ENCODE results near the gene WNK1.

WNK1 gene

DNA sequence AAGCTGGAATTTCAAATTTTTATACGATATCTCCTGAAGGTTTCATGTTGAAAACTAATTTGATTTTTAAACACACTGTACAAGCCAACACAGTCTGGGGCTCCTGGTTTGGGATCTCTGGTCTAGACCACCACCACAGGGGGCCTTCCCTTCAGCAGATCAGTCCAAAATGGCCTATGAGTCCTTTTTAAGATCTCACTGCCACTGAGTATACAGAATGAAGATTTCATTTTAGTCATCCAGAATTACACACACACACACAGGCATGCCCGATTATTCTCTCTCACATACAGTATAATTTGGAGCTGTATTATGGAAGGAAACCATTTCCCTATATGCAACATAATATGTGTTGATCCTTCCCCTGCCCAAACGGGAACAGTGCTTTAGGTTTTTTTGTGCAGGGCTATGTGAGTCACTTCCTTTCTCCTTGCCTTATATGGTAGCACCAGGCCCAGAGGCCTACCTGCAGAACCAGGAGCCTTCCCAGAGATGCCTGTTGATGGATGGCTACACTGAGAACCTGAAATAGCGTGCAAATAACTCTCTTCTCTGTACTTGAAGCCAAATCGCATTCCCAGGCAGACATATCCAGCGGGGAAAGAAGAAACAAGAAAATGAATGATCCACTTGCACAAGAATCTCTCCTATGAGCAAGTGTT lies 28.1 kb upstream of the WNK1 start:
- Histone ChIP-seq H3K27me3 (ENCODE audit: control insufficient read depth, insufficient read depth, low read length) (no peaks in the 10 kb centered on the region), H3K36me3 (ENCODE audit: control insufficient read depth, insufficient read depth, low read length) (no peaks in the 10 kb centered on the region), H3K4me1 (ENCODE audit: control insufficient read depth, insufficient read depth, low read length) (peaks cover 2% of the 10 kb centered on the region; the same call in 1 of the 2 replicates), H3K9me3 (ENCODE audit: control insufficient read depth, insufficient read depth, low read length) (no peaks in the 10 kb centered on the region), H3K27ac (ENCODE audit: low read length) (no peak overlapping the region), H3K4me3 (ENCODE audit: low read length) (no peak overlapping the region)
- WGBS (ENCODE audit: insufficient coverage, insufficient read length): no CpG with 5 or more reads among the region's 6 CpGs
- no peak for DNase-seq (ENCODE audit: low read depth, low spot score)

DNA sequence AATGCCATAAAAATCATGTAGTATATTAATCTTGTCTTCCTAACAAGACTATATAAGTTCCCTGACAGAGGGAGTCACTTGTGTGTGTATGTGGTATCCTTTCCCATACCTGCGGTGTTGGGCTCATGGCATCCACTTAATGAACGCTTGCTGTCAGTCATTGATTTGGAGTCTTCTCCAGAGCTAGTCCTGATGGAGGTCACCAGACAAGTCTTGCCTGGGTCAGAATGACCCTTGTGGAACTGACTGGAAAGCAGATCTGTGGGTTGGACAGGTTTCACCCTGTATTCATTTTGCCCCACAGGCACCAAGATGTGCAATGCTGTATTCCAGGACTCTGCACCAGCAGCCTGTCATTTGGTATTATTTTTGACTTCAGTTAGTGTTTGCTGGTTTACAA lies 27.3 kb upstream of the WNK1 start:
- Histone ChIP-seq H3K9me3 (ENCODE audit: control insufficient read depth, insufficient read depth, low read length) (no peaks in the 10 kb centered on the region), H3K4me3 (ENCODE audit: low read length) (no peak overlapping the region), H3K4me1 (ENCODE audit: control insufficient read depth, insufficient read depth, low read length) (peaks cover 2% of the 10 kb centered on the region; the same call in 1 of the 2 replicates), H3K27ac (ENCODE audit: low read length) (no peak overlapping the region), H3K36me3 (ENCODE audit: control insufficient read depth, insufficient read depth, low read length) (no peaks in the 10 kb centered on the region), H3K27me3 (ENCODE audit: control insufficient read depth, insufficient read depth, low read length) (no peaks in the 10 kb centered on the region)
- no peak for DNase-seq (ENCODE audit: low read depth, low spot score)
- no CpG with 5 or more reads among the region's 2 CpGs for WGBS (ENCODE audit: insufficient coverage, insufficient read length)

DNA sequence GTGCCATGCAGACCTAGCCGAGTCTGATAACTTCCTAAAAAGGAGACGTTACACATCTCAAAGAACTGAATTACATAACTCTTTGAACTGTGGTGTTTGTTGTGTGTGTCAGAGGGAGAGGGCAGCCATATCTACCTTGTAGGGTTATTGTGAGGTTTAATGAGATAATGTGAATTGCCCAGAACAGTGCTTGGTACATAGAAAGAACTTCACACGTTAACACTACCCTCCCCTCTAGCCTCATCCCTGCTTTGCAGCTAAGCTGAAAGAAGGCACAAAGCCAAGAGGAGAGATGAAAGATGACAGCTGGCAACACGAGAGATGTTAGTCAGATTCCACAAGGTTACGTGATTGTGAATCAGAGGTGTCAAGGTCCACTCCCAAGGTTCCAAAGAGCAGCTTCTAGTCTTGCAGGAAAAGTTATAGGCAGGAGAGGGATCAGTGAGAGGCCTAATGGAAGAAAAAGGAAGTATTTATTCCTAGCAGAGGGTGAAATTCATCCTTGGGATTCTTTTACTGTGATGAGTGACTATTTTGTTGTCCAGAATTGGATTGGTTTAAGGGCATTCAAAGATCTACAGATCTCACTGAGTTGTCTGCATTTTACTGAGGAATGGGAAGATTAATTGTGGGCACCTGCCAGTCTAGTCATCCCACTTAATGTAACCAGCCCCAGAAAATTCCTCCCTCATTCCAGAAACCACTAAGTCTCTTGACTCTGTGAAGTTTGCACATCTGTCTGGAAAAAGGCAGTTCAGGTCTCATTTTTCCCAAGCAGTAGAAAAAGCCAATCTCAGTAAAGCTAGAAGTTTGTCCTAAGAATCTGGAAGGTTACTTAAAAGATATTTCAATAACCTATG lies 25.9 kb upstream of the WNK1 start:
- Histone ChIP-seq H3K4me1 (ENCODE audit: control insufficient read depth, insufficient read depth, low read length) (peaks cover 2% of the 10 kb centered on the region; the same call in 1 of the 2 replicates), H3K4me3 (ENCODE audit: low read length) (no peak overlapping the region), H3K27me3 (ENCODE audit: control insufficient read depth, insufficient read depth, low read length) (no peaks in the 10 kb centered on the region), H3K9me3 (ENCODE audit: control insufficient read depth, insufficient read depth, low read length) (no peaks in the 10 kb centered on the region), H3K27ac (ENCODE audit: low read length) (no peak overlapping the region), H3K36me3 (ENCODE audit: control insufficient read depth, insufficient read depth, low read length) (no peaks in the 10 kb centered on the region)
- no CpG with 5 or more reads among the region's 5 CpGs for WGBS (ENCODE audit: insufficient coverage, insufficient read length)
- DNase-seq (ENCODE audit: low read depth, low spot score): no peak

DNA sequence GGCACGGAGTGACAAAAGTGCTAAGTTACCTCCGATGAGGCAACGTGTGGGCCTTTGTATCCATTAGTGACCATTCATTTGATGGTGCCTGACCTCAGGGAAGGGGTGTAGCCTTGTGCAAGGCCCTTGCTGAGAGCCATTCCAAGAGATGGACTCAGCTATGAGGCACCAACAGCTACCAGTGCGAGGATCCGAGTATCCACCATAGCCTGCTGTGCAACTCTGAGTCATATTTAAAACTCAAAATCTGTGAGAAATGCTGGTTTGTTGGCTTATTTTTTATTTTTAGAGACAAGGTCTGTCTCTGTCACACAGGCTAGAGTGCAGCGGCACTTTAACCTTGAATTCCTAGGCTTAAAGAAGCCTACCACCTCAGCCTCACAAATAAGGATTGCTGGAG lies 25.1 kb upstream of the WNK1 start:
- WGBS (ENCODE audit: insufficient coverage, insufficient read length): no CpG with 5 or more reads among the region's 6 CpGs

GRCh38 chr12:728781-729180 lies 23.6 kb upstream of the WNK1 start:
- no peaks in the 10 kb centered on the region for H3K9me3 ChIP-seq (ENCODE audit: control insufficient read depth, insufficient read depth, low read length)
- DNase-seq (ENCODE audit: low read depth, low spot score): no peak
- no peak overlapping the region for H3K27ac ChIP-seq (ENCODE audit: low read length)
- no CpG with 5 or more reads among the region's 2 CpGs for WGBS (ENCODE audit: insufficient coverage, insufficient read length)
- H3K4me3 ChIP-seq (ENCODE audit: low read length): no peak overlapping the region
- no peaks in the 10 kb centered on the region for H3K27me3 ChIP-seq (ENCODE audit: control insufficient read depth, insufficient read depth, low read length)
- H3K36me3 ChIP-seq (ENCODE audit: control insufficient read depth, insufficient read depth, low read length): no peaks in the 10 kb centered on the region
- H3K4me1 ChIP-seq (ENCODE audit: control insufficient read depth, insufficient read depth, low read length): peaks cover 2% of the 10 kb centered on the region; the same call in 1 of the 2 replicates

More for the DNA sequence above, 25.1 kb upstream of the WNK1 start:
- no peaks in the 10 kb centered on the region for H3K9me3 ChIP-seq (ENCODE audit: control insufficient read depth, insufficient read depth, low read length)
- DNase-seq (ENCODE audit: low read depth, low spot score): no peak
- H3K4me3 ChIP-seq (ENCODE audit: low read length): no peak overlapping the region
- no peaks in the 10 kb centered on the region for H3K27me3 ChIP-seq (ENCODE audit: control insufficient read depth, insufficient read depth, low read length)
- H3K27ac ChIP-seq (ENCODE audit: low read length): no peak overlapping the region
- H3K36me3 ChIP-seq (ENCODE audit: control insufficient read depth, insufficient read depth, low read length): no peaks in the 10 kb centered on the region
- H3K4me1 ChIP-seq (ENCODE audit: control insufficient read depth, insufficient read depth, low read length): peaks cover 2% of the 10 kb centered on the region; the same call in 1 of the 2 replicates

DNA sequence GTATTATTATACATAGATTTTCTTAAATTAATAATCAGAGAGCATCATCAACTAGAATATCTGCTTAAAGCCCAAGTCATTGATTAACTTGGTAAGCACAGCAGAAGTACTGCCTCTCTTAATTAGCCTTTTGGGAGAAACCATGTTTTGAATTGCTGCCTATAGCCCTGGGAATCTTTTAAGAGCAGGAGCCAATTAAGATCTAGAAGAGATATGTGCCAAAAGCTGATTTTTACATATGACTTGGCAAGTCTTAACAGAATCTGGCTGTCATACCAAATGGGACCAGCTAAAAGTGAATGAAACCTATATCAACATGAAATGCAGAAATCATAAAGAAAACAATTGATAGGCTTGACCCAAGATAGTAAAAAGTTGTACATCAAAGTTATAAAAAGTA lies 23.2 kb upstream of the WNK1 start:
- no peaks in the 10 kb centered on the region for H3K27me3 ChIP-seq (ENCODE audit: control insufficient read depth, insufficient read depth, low read length)
- no peak overlapping the region for H3K27ac ChIP-seq (ENCODE audit: low read length)
- H3K4me1 ChIP-seq (ENCODE audit: control insufficient read depth, insufficient read depth, low read length): peaks cover 1% of the 10 kb centered on the region; the same call in 1 of the 2 replicates
- no peaks in the 10 kb centered on the region for H3K36me3 ChIP-seq (ENCODE audit: control insufficient read depth, insufficient read depth, low read length)
- no peak for DNase-seq (ENCODE audit: low read depth, low spot score)
- no peaks in the 10 kb centered on the region for H3K9me3 ChIP-seq (ENCODE audit: control insufficient read depth, insufficient read depth, low read length)
- no peak overlapping the region for H3K4me3 ChIP-seq (ENCODE audit: low read length)

GRCh38 chr12:730550-730949 lies 21.8 kb upstream of the WNK1 start:
- WGBS (ENCODE audit: insufficient coverage, insufficient read length): no CpG with 5 or more reads among the region's 9 CpGs

DNA sequence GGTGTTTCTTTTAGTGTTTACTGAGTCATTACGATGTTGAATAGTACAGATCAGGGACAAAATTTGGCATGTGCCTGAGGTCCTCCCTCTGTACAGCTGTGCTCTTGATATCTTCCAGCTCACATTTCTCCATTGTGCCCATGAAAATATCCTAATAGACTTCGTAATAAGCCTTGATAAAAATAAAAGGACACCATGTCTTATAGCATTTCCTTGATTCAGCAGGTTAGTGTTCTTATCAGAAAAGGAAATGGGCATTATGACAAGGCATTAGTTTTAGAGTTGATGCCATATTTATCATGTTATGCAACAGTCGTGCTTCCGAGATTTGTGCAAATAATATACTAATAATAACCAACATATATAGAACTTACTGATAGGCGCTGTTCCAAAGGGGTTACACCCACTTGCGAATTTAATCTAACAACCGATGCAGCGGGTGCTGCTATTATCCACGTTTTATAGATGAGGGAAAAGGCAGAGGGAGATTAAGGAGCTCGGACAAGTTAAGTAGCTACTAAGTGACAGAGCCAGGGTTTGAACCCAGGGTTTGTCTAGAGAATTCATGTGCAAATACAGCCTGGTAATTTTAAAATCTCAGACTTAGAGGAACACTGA lies 15.1 kb upstream of the WNK1 start:
- WGBS (ENCODE audit: insufficient coverage, insufficient read length): no CpG with 5 or more reads among the region's 10 CpGs
- no peak overlapping the region for H3K27ac ChIP-seq (ENCODE audit: low read length)
- H3K4me3 ChIP-seq (ENCODE audit: low read length): no peak overlapping the region

More at GRCh38 chr12:730550-730949, 21.8 kb upstream of the WNK1 start:
- no peaks in the 10 kb centered on the region for H3K4me1 ChIP-seq (ENCODE audit: control insufficient read depth, insufficient read depth, low read length)
- DNase-seq (ENCODE audit: low read depth, low spot score): no peak
- H3K27ac ChIP-seq (ENCODE audit: low read length): no peak overlapping the region
- H3K9me3 ChIP-seq (ENCODE audit: control insufficient read depth, insufficient read depth, low read length): no peaks in the 10 kb centered on the region
- H3K36me3 ChIP-seq (ENCODE audit: control insufficient read depth, insufficient read depth, low read length): no peaks in the 10 kb centered on the region
- no peaks in the 10 kb centered on the region for H3K27me3 ChIP-seq (ENCODE audit: control insufficient read depth, insufficient read depth, low read length)
- no peak overlapping the region for H3K4me3 ChIP-seq (ENCODE audit: low read length)

DNA sequence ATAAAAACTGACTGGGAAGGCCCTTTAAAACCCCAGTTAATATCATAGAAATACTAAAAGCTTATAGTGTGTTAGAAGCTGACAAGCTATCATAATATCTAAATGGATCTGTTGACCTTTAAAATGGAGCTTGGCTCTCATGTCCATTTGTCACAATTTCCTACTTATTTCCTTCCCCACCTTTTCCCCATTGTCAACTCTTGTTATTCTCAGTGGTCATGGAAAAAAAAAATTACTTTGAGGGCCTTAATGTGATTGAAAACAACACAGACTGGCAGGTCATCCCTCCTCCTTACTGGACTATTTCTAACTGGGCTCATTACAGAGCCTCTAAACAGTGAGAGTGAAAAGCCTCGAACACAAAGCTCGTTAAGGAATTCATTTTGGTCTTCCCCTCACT lies 13.7 kb upstream of the WNK1 start:
- WGBS (ENCODE audit: insufficient coverage, insufficient read length): no CpG with 5 or more reads among the region's 2 CpGs
- Histone ChIP-seq H3K27ac (ENCODE audit: low read length) (no peak overlapping the region), H3K9me3 (ENCODE audit: control insufficient read depth, insufficient read depth, low read length) (no peaks in the 10 kb centered on the region), H3K36me3 (ENCODE audit: control insufficient read depth, insufficient read depth, low read length) (no peaks in the 10 kb centered on the region), H3K4me1 (ENCODE audit: control insufficient read depth, insufficient read depth, low read length) (no peaks in the 10 kb centered on the region; the same call in 1 of the 2 replicates), H3K4me3 (ENCODE audit: low read length) (no peak overlapping the region), H3K27me3 (ENCODE audit: control insufficient read depth, insufficient read depth, low read length) (no peaks in the 10 kb centered on the region)
- DNase-seq (ENCODE audit: low read depth, low spot score): no peak

More for the DNA sequence above, 15.1 kb upstream of the WNK1 start:
- Histone ChIP-seq H3K27me3 (ENCODE audit: control insufficient read depth, insufficient read depth, low read length) (no peaks in the 10 kb centered on the region), H3K9me3 (ENCODE audit: control insufficient read depth, insufficient read depth, low read length) (no peaks in the 10 kb centered on the region), H3K36me3 (ENCODE audit: control insufficient read depth, insufficient read depth, low read length) (no peaks in the 10 kb centered on the region), H3K4me1 (ENCODE audit: control insufficient read depth, insufficient read depth, low read length) (no peaks in the 10 kb centered on the region; the same call in 1 of the 2 replicates)
- DNase-seq (ENCODE audit: low read depth, low spot score): no peak

- Histone ChIP-seq H3K9me3 (ENCODE audit: control insufficient read depth, insufficient read depth, low read length) (no peaks in the 10 kb centered on the region), H3K27ac (ENCODE audit: low read length) (no peak overlapping the region), H3K36me3 (ENCODE audit: control insufficient read depth, insufficient read depth, low read length) (no peaks in the 10 kb centered on the region), H3K27me3 (ENCODE audit: control insufficient read depth, insufficient read depth, low read length) (no peaks in the 10 kb centered on the region), H3K4me3 (ENCODE audit: low read length) (no peak overlapping the region), H3K4me1 (ENCODE audit: control insufficient read depth, insufficient read depth, low read length) (no peaks in the 10 kb centered on the region; the same call in 1 of the 2 replicates)
- DNase-seq (ENCODE audit: low read depth, low spot score): no peak
- WGBS (ENCODE audit: insufficient coverage, insufficient read length): no CpG with 5 or more reads among the region's 9 CpGs
Measured at GRCh38 chr12:739349-739748, 13.0 kb upstream of the WNK1 start.
